Measurements from ENCODE around the gene SAMM50. TPM values are rescaled to one million over a fixed set of nuclear protein-coding genes. Genes with fewer than 3 reads are reported as not detected.

The SAMM50 gene
- total and polyA plus RNA-seq, 2 experiments from 2014 or later: 37.6 to 53.5 TPM

GRCh38 chr22:43995798-43996169 is 40.5 kb downstream of the SAMM50 start:
- no peak overlapping the region for H3K27ac ChIP-seq
- no peaks in the 10 kb centered on the region for H3K4me1 ChIP-seq (ENCODE audit: insufficient read depth)
- H3K9me3 ChIP-seq (ENCODE audit: low read depth): no peaks in the 10 kb centered on the region
- H3K4me2 ChIP-seq: no peak overlapping the region
- H3K27me3 ChIP-seq: no peaks in the 10 kb centered on the region
- no peak overlapping the region for H3K4me3 ChIP-seq
- 97% methylated on average over 9 of the region's 10 CpGs for WGBS (ENCODE audit: low lambda C conversion rate, missing lambda C conversion rate)
- no peak for TF ChIP-seq EZH2 (IDR thresholded peaks at IDR 0.05; ENCODE audit: borderline replicate concordance)
- TF ChIP-seq CTCF (IDR thresholded peaks at IDR 0.05; ENCODE audit: poor library complexity): no peak
- TF ChIP-seq EZH2phosphoT487 (IDR thresholded peaks at IDR 0.05; ENCODE audit: low read depth, severe bottlenecking, unreplicated experiment): no peak
- peaks cover 2% of the 10 kb centered on the region for H3K79me2 ChIP-seq
- no peaks in the 10 kb centered on the region for H3K9me2 ChIP-seq (replicated peaks; ENCODE audit: insufficient read depth)
- no peak overlapping the region for H2AFZ ChIP-seq
- H3K36me3 ChIP-seq (replicated peaks; ENCODE audit: insufficient read depth, low read depth): no peaks in the 10 kb centered on the region
- peaks cover 2% of the 10 kb centered on the region for H4K20me1 ChIP-seq (ENCODE audit: insufficient read depth, poor library complexity, severe bottlenecking)
- no peak for DNase-seq (ENCODE audit: low spot score)

GRCh38 chr22:43996170-43996980 is 41.1 kb downstream of the SAMM50 start:
- WGBS (ENCODE audit: low lambda C conversion rate, missing lambda C conversion rate): 91% methylated on average over 44 of the region's 45 CpGs
- Histone ChIP-seq H3K4me3 (no peak overlapping the region), H3K4me2 (no peak overlapping the region), H3K27ac (no peak overlapping the region), H2AFZ (no peak overlapping the region), H3K36me3 (replicated peaks; ENCODE audit: insufficient read depth, low read depth) (no peaks in the 10 kb centered on the region), H3K9me2 (replicated peaks; ENCODE audit: insufficient read depth) (no peaks in the 10 kb centered on the region), H3K4me1 (ENCODE audit: insufficient read depth) (no peaks in the 10 kb centered on the region), H3K9me3 (ENCODE audit: low read depth) (no peaks in the 10 kb centered on the region), H3K79me2 (peaks cover 2% of the 10 kb centered on the region), H4K20me1 (ENCODE audit: insufficient read depth, poor library complexity, severe bottlenecking) (peaks cover 2% of the 10 kb centered on the region), H3K27me3 (no peaks in the 10 kb centered on the region)
- no peak for DNase-seq (ENCODE audit: low spot score)
- no peak for TF ChIP-seq EZH2 (IDR thresholded peaks at IDR 0.05; ENCODE audit: borderline replicate concordance)
- no peak for TF ChIP-seq EZH2phosphoT487 (IDR thresholded peaks at IDR 0.05; ENCODE audit: low read depth, severe bottlenecking, unreplicated experiment)
- TF ChIP-seq CTCF (IDR thresholded peaks at IDR 0.05; ENCODE audit: poor library complexity): no peak

- no peak for DNase-seq (ENCODE audit: low spot score)
- Histone ChIP-seq H4K20me1 (ENCODE audit: insufficient read depth, poor library complexity, severe bottlenecking) (peaks cover 2% of the 10 kb centered on the region), H3K36me3 (replicated peaks; ENCODE audit: insufficient read depth, low read depth) (no peaks in the 10 kb centered on the region), H3K9me3 (ENCODE audit: low read depth) (no peaks in the 10 kb centered on the region), H3K27me3 (no peaks in the 10 kb centered on the region), H2AFZ (no peak overlapping the region), H3K4me2 (no peak overlapping the region), H3K4me3 (no peak overlapping the region), H3K27ac (no peak overlapping the region), H3K9me2 (replicated peaks; ENCODE audit: insufficient read depth) (no peaks in the 10 kb centered on the region), H3K4me1 (ENCODE audit: insufficient read depth) (no peaks in the 10 kb centered on the region), H3K79me2 (peaks cover 2% of the 10 kb centered on the region)
- TF ChIP-seq EZH2 (IDR thresholded peaks at IDR 0.05; ENCODE audit: borderline replicate concordance) (no peak), CTCF (IDR thresholded peaks at IDR 0.05; ENCODE audit: poor library complexity) (no peak), EZH2phosphoT487 (IDR thresholded peaks at IDR 0.05; ENCODE audit: low read depth, severe bottlenecking, unreplicated experiment) (no peak)
- WGBS (ENCODE audit: low lambda C conversion rate, missing lambda C conversion rate): 82% methylated on average over 8 of the region's 8 CpGs
These were observed 41.7 kb downstream of the SAMM50 start for GRCh38 chr22:43996981-43997265.

All from hepatocyte (in vitro differentiated cells).